HepG2 (cell line): ENCODE data around the gene CNTN5.

Source experiments
- CREM ChIP-seq, 2 experiments: sonication (generic) in 1 of 2; formaldehyde crosslinking in 1 of 2; IDR thresholded peaks; 2 replicates each; pipeline versions ENCODE4 v1.4.0 to v1.6.1; 2016 to 2020; ENCODE audit warnings: antibody characterized with exemption in 1 of 2, mild to moderate bottlenecking in 1 of 2, missing genetic modification reagents in 1 of 2
- CTCF ChIP-seq: sonication (generic); formaldehyde crosslinking; IDR thresholded peaks from 2 replicates; pipeline ENCODE4 v1.5.0; 2020; ENCODE audit warnings: mild to moderate bottlenecking, missing genetic modification reagents, moderate library complexity
- KIAA2018 ChIP-seq: sonication (generic); formaldehyde crosslinking; IDR thresholded peaks from 2 replicates; pipeline ENCODE4 v1.5.0; 2020; ENCODE audit warnings: mild to moderate bottlenecking, missing genetic modification reagents, borderline replicate concordance
- LCORL ChIP-seq, 2 experiments: fragments of 450-650 bp in 1 of 2; sonication (generic) in 1 of 2; formaldehyde crosslinking in 1 of 2; IDR thresholded peaks; 2 replicates each; pipeline versions ENCODE4 v1.5.0 to v1.6.1; 2017 to 2020; ENCODE audit warnings: antibody characterized with exemption in 1 of 2, missing genetic modification reagents in 1 of 2
- MYNN ChIP-seq: sonication (generic); formaldehyde crosslinking; IDR thresholded peaks from 2 replicates; pipeline ENCODE4 v1.4.0; 2020; ENCODE audit warnings: mild to moderate bottlenecking, low read depth, missing genetic modification reagents
- NFE2L1 ChIP-seq: sonication (generic); formaldehyde crosslinking; IDR thresholded peaks from 2 replicates; pipeline ENCODE4 v1.4.0; 2020; ENCODE audit warnings: missing genetic modification reagents, mild to moderate bottlenecking, borderline replicate concordance
- REST ChIP-seq, 2 experiments: IDR thresholded peaks; 2 replicates each; pipeline ENCODE4 v1.6.1; 2011 to 2012; ENCODE audit warnings: low read length in 2 of 2, borderline replicate concordance in 1 of 2, low read depth in 1 of 2, mild to moderate bottlenecking in 1 of 2, moderate library complexity in 1 of 2
- SRF ChIP-seq: IDR thresholded peaks from 2 replicates; pipeline ENCODE4 v1.6.1; 2011; ENCODE audit warnings: mild to moderate bottlenecking, low read depth, low read length, moderate library complexity
- SUZ12 ChIP-seq: fragments of 150-350 bp; IDR thresholded peaks from 2 replicates; pipeline ENCODE4 v1.6.1; 2014; ENCODE audit warnings: low read depth, low read length
- TGIF2 ChIP-seq: IDR thresholded peaks from 2 replicates; pipeline ENCODE4 v1.6.1; 2016; ENCODE audit warnings: control low read depth, missing compliant biosample characterization

GRCh38 chr11:100315946-100316345 lies 1295.2 kb downstream of the CNTN5 start:
- TF ChIP-seq NFE2L1 = no peak
- TF ChIP-seq REST (IDR thresholded peaks at IDR 0.05; ENCODE audit: borderline replicate concordance in 1 of 2, low read depth in 1 of 2, low read length in 2 of 2) = no peak
- TF ChIP-seq KIAA2018 (CRISPR knock-in tag) = no peak
- no peak for TF ChIP-seq SUZ12
- TF ChIP-seq LCORL (IDR thresholded peaks at IDR 0.05) = no peak
- TF ChIP-seq LCORL (CRISPR knock-in tag; IDR thresholded peaks at IDR 0.05) = no peak
- no peak for TF ChIP-seq MYNN (CRISPR knock-in tag)
- no peak for TF ChIP-seq SRF
- TF ChIP-seq CTCF = no peak
- TF ChIP-seq TGIF2 = no peak
- no peak for TF ChIP-seq CREM (IDR thresholded peaks at IDR 0.05)
- no peak for TF ChIP-seq CREM (CRISPR knock-in tag; IDR thresholded peaks at IDR 0.05)
